SK-N-SH treated with all-trans-retinoic acid at 6 μM for 48 hours (cell line): ENCODE results near the gene ELMO1.
A peak's percentile ranks its signal among the peaks of the same experiment; 100 is the strongest.

Experiments
- ATAC-seq: fragments of 200-7000 bp; cut with Tn5 transposase; 3 replicates; pipeline ENCODE4 v1.9.1; 2020; ENCODE audit warnings: mild to moderate bottlenecking, moderate library complexity
- ARNTL ChIP-seq: fragments of 450-650 bp; formaldehyde crosslinking; IDR thresholded peaks from 2 replicates; pipeline ENCODE4 v1.5.0; 2020; ENCODE audit warnings: low read depth, mild to moderate bottlenecking, moderate library complexity, borderline replicate concordance
- BACH2 ChIP-seq: fragments of 250-450 bp; sonication (Bioruptor Pico); IDR thresholded peaks from 2 replicates; pipeline ENCODE4 v1.9.0; 2021; ENCODE audit warnings: mild to moderate bottlenecking, borderline replicate concordance
- CSDC2 ChIP-seq: fragments of 250-450 bp; sonication (Bioruptor Pico); IDR thresholded peaks from 2 replicates; pipeline ENCODE4 v1.5.0; 2020; ENCODE audit warnings: mild to moderate bottlenecking, moderate library complexity
- ESRRG ChIP-seq: fragments of 250-450 bp; sonication (Bioruptor Pico); IDR thresholded peaks from 2 replicates; pipeline ENCODE4 v1.6.1; 2021; ENCODE audit warnings: mild to moderate bottlenecking
- GLIS3 ChIP-seq: fragments of 250-450 bp; sonication (Bioruptor Pico); IDR thresholded peaks from 2 replicates; pipeline ENCODE4 v1.5.0; 2020; ENCODE audit warnings: mild to moderate bottlenecking, moderate library complexity
- ISL1 ChIP-seq: fragments of 250-450 bp; sonication (Bioruptor Pico); IDR thresholded peaks from 2 replicates; pipeline ENCODE4 v2.1.2; 2022; ENCODE audit warnings: mild to moderate bottlenecking, moderate library complexity
- OSR1 ChIP-seq: fragments of 250-450 bp; sonication (Bioruptor Pico); IDR thresholded peaks from 2 replicates; pipeline ENCODE4 v1.8.0; 2022; ENCODE audit warnings: moderate library complexity, mild to moderate bottlenecking, inconsistent platforms
- PPARA ChIP-seq: fragments of 250-450 bp; sonication (Bioruptor Pico); IDR thresholded peaks from 2 replicates; pipeline ENCODE4 v1.5.0; 2020; ENCODE audit warnings: mild to moderate bottlenecking, borderline replicate concordance
- SNAI2 ChIP-seq: fragments of 250-450 bp; sonication (Bioruptor Pico); IDR thresholded peaks from 2 replicates; pipeline ENCODE4 v1.5.0; 2020; ENCODE audit warnings: mild to moderate bottlenecking, moderate library complexity
- TCF4 ChIP-seq: fragments of 250-450 bp; sonication (Bioruptor Pico); IDR thresholded peaks from 2 replicates; pipeline ENCODE4 v1.8.0; 2021; ENCODE audit warnings: mild to moderate bottlenecking, moderate library complexity, borderline replicate concordance
- TOX ChIP-seq: fragments of 250-450 bp; sonication (Bioruptor Pico); IDR thresholded peaks from 2 replicates; pipeline ENCODE4 v1.8.0; 2021; ENCODE audit warnings: mild to moderate bottlenecking, moderate library complexity, borderline replicate concordance
- ZC3H10 ChIP-seq: fragments of 250-450 bp; sonication (Bioruptor Pico); IDR thresholded peaks from 2 replicates; pipeline ENCODE4 v1.5.1; 2021; ENCODE audit warnings: mild to moderate bottlenecking, moderate library complexity
- ZFP3 ChIP-seq: fragments of 250-450 bp; sonication (Bioruptor Pico); IDR thresholded peaks from 2 replicates; pipeline ENCODE4 v1.5.0; 2020; ENCODE audit warnings: mild to moderate bottlenecking, moderate library complexity
- ZFP30 ChIP-seq: fragments of 450-650 bp; formaldehyde crosslinking; IDR thresholded peaks from 2 replicates; pipeline ENCODE4 v1.5.0; 2022; ENCODE audit warnings: mild to moderate bottlenecking, moderate library complexity
- ZNF565 ChIP-seq: fragments of 450-650 bp; formaldehyde crosslinking; conservative IDR thresholded peaks from 2 replicates; pipeline ENCODE4 v1.5.0; 2020; ENCODE audit warnings: low read depth, mild to moderate bottlenecking, moderate library complexity
- ZNF70 ChIP-seq: fragments of 450-650 bp; formaldehyde crosslinking; IDR thresholded peaks from 2 replicates; pipeline ENCODE4 v1.5.0; 2020; ENCODE audit warnings: mild to moderate bottlenecking, moderate library complexity
- ZNF8 ChIP-seq: fragments of 450-650 bp; formaldehyde crosslinking; IDR thresholded peaks from 2 replicates; pipeline ENCODE4 v1.5.0; 2020; ENCODE audit warnings: mild to moderate bottlenecking, moderate library complexity
- TF ChIP-seq, protein P1 (sequence below): fragments of 250-450 bp; sonication (Bioruptor Pico); IDR thresholded peaks from 2 replicates; pipeline ENCODE4 v1.5.0; 2020; ENCODE audit warnings: mild to moderate bottlenecking, moderate library complexity
- TF ChIP-seq, protein P2 (sequence below): fragments of 250-450 bp; sonication (Bioruptor Pico); IDR thresholded peaks from 2 replicates; pipeline ENCODE4 v1.8.0; 2021; ENCODE audit warnings: low read depth, mild to moderate bottlenecking, moderate library complexity, borderline replicate concordance
- TF ChIP-seq, protein P3 (sequence below): fragments of 250-450 bp; sonication (Bioruptor Pico); IDR thresholded peaks from 2 replicates; pipeline ENCODE4 v1.5.1; 2020; ENCODE audit warnings: low read depth, mild to moderate bottlenecking, moderate library complexity
- TF ChIP-seq, protein P4 (sequence below): fragments of 250-450 bp; sonication (Bioruptor Pico); IDR thresholded peaks from 2 replicates; pipeline ENCODE4 v1.5.1; 2021; ENCODE audit warnings: mild to moderate bottlenecking, moderate library complexity

The ELMO1 gene

DNA sequence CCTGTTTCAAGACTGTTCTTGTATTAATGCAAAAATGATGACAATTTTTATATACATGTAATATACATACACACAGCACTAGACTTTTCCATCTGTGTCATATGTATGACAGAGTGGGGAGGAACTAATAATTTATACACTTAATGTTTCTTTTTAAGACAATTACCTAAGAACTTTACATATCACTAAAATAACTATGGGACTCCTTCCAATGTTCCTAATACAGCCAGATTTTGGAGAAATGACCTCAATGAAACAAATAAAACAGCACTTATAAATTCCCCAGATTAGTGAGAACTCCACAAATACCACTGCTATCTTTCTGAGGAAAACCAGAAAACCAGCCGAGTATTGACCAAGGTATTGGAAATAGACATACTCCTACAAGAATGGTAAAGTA, 199.4 kb downstream of the ELMO1 start:
- ATAC-seq = no peak
- TF ChIP-seq ESRRG (CRISPR knock-in tag) (no peak), TOX (no peak), ZC3H10 (CRISPR knock-in tag) (no peak), GLIS3 (CRISPR knock-in tag) (no peak)
- TF ChIP-seq, protein P1, sequence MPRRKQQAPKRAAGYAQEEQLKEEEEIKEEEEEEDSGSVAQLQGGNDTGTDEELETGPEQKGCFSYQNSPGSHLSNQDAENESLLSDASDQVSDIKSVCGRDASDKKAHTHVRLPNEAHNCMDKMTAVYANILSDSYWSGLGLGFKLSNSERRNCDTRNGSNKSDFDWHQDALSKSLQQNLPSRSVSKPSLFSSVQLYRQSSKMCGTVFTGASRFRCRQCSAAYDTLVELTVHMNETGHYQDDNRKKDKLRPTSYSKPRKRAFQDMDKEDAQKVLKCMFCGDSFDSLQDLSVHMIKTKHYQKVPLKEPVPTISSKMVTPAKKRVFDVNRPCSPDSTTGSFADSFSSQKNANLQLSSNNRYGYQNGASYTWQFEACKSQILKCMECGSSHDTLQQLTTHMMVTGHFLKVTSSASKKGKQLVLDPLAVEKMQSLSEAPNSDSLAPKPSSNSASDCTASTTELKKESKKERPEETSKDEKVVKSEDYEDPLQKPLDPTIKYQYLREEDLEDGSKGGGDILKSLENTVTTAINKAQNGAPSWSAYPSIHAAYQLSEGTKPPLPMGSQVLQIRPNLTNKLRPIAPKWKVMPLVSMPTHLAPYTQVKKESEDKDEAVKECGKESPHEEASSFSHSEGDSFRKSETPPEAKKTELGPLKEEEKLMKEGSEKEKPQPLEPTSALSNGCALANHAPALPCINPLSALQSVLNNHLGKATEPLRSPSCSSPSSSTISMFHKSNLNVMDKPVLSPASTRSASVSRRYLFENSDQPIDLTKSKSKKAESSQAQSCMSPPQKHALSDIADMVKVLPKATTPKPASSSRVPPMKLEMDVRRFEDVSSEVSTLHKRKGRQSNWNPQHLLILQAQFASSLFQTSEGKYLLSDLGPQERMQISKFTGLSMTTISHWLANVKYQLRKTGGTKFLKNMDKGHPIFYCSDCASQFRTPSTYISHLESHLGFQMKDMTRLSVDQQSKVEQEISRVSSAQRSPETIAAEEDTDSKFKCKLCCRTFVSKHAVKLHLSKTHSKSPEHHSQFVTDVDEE = no peak

DNA sequence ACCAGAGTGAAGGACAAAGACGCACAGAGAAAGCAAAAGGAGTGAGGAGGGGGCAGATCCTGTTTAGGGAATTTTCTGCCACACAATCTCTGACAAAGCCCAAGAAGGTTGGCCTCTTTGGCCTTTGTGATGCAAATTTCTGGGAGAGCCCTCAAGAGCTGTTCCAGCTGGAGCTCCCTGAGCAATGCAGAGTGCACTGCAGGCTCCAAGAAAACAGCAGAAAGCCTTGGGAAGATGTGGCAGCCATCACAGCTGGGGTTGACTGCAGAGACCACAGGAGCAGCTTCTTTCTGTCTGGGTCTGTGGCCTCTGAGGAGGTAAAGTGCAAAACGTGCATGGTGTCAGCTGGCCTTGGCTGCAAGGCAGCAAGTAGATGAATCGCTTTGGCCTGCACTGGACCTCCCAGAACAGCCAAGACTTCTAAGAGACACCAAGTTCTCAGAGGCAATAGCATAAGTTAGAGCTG, 200.2 kb downstream of the ELMO1 start:
- TF ChIP-seq ZC3H10 (CRISPR knock-in tag) = no peak
- no peak for TF ChIP-seq PPARA (CRISPR knock-in tag)
- no peak for ATAC-seq

DNA sequence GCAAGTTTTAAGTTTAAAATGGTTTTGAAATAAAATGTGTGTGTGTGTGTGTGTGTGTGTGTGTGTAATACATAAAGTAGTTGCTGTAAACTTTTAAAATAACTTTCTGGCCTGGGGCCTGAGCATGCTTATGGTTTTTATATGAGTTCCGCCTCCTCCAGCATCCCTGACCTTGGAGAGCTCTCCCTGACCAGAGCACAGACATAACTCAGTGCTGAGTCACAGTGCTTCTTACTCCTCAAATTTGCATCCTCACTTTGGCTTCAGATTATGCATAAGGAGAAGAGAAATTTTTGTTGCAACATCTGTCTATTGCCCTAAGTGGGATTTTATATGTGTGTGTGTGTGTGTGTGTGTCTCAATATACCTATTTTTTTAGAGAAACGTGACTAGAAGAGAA, 200.8 kb downstream of the ELMO1 start:
- TF ChIP-seq ISL1 (peak; percentile 36; the same call in 1 of the 2 replicates), ZFP3 (CRISPR knock-in tag) (0 out of 2 replicates have a peak, but pooled peaks have one; percentile 47), CSDC2 (CRISPR knock-in tag) (no peak), ZC3H10 (CRISPR knock-in tag) (no peak), SNAI2 (CRISPR knock-in tag) (0 out of 2 replicates have a peak, but pooled peaks have one; percentile 53), TOX (no peak), GLIS3 (CRISPR knock-in tag) (no peak)
- no peak for ATAC-seq

DNA sequence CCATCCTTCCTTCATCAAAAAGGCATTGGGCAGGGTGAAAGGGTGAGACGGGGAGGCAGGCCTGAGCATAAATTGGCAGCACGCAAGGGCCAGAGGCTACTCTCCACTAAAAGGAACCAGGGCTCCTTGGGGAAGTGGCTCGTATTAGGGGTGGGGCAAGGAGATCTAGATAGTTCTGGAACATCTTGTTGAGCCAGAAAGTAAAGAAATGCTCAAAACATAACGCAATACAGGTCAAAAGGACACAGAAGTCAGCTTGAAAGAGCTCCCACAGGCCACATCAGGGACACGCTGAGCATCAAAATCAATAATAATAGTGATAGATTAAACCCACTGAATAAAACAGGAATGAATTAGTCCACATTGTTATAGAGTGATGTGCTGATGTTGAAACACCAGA, 203.1 kb downstream of the ELMO1 start:
- ATAC-seq = no peak
- TF ChIP-seq GLIS3 (CRISPR knock-in tag) = no peak
- TF ChIP-seq BACH2 (CRISPR knock-in tag) = no peak
- no peak for TF ChIP-seq ZFP30 (CRISPR knock-in tag)
- no peak for TF ChIP-seq PPARA (CRISPR knock-in tag)
- TF ChIP-seq ZNF8 (CRISPR knock-in tag) = no peak
- no peak for TF ChIP-seq SNAI2 (CRISPR knock-in tag)
- TF ChIP-seq ZC3H10 (CRISPR knock-in tag) = no peak
- no peak for TF ChIP-seq TCF4 (CRISPR knock-in tag)
- no peak for TF ChIP-seq ISL1
- TF ChIP-seq, protein P2, sequence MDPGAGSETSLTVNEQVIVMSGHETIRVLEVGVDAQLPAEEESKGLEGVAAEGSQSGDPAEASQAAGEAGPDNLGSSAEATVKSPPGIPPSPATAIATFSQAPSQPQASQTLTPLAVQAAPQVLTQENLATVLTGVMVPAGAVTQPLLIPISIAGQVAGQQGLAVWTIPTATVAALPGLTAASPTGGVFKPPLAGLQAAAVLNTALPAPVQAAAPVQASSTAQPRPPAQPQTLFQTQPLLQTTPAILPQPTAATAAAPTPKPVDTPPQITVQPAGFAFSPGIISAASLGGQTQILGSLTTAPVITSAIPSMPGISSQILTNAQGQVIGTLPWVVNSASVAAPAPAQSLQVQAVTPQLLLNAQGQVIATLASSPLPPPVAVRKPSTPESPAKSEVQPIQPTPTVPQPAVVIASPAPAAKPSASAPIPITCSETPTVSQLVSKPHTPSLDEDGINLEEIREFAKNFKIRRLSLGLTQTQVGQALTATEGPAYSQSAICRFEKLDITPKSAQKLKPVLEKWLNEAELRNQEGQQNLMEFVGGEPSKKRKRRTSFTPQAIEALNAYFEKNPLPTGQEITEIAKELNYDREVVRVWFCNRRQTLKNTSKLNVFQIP = no peak
- TF ChIP-seq TOX = no peak
- TF ChIP-seq, all 23 proteins: peak for 0

DNA sequence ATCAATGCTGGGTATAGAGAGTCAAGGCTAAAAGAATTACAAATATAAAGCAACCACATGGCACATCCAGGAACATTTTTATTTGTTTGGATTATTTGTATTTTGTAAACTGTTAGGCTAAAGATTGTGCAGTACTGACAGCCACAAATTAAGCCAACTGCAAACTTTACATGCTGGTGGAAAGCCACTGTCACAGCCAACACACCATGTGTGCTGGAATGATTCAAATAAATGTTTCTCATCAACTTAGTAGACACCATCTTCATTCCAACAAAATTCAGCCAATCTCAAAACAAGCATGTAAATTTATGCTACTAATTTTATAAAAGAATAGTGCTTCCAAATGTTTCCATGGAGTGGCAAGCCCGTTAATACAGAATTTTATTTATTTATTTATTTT, 211.8 kb downstream of the ELMO1 start:
- TF ChIP-seq, protein P3, sequence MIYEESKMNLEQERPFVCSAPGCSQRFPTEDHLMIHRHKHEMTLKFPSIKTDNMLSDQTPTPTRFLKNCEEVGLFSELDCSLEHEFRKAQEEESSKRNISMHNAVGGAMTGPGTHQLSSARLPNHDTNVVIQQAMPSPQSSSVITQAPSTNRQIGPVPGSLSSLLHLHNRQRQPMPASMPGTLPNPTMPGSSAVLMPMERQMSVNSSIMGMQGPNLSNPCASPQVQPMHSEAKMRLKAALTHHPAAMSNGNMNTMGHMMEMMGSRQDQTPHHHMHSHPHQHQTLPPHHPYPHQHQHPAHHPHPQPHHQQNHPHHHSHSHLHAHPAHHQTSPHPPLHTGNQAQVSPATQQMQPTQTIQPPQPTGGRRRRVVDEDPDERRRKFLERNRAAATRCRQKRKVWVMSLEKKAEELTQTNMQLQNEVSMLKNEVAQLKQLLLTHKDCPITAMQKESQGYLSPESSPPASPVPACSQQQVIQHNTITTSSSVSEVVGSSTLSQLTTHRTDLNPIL = no peak
- TF ChIP-seq GLIS3 (CRISPR knock-in tag) = no peak
- TF ChIP-seq ZC3H10 (CRISPR knock-in tag) = no peak
- TF ChIP-seq, protein P4, sequence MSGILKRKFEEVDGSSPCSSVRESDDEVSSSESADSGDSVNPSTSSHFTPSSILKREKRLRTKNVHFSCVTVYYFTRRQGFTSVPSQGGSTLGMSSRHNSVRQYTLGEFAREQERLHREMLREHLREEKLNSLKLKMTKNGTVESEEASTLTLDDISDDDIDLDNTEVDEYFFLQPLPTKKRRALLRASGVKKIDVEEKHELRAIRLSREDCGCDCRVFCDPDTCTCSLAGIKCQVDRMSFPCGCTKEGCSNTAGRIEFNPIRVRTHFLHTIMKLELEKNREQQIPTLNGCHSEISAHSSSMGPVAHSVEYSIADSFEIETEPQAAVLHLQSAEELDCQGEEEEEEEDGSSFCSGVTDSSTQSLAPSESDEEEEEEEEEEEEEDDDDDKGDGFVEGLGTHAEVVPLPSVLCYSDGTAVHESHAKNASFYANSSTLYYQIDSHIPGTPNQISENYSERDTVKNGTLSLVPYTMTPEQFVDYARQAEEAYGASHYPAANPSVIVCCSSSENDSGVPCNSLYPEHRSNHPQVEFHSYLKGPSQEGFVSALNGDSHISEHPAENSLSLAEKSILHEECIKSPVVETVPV (CRISPR knock-in tag) = no peak
- TF ChIP-seq BACH2 (CRISPR knock-in tag) = no peak
- TF ChIP-seq ZNF565 (CRISPR knock-in tag) = no peak
- TF ChIP-seq ZFP3 (CRISPR knock-in tag) = no peak
- TF ChIP-seq PPARA (CRISPR knock-in tag) = no peak
- no peak for TF ChIP-seq ZNF70
- no peak for TF ChIP-seq ARNTL (CRISPR knock-in tag)
- no peak for TF ChIP-seq OSR1
- TF ChIP-seq ZFP30 (CRISPR knock-in tag) = no peak
- no peak for TF ChIP-seq ISL1
- no peak for TF ChIP-seq TOX
- TF ChIP-seq, all 23 proteins: peak for 0
- ATAC-seq = no peak
